Keratinocyte (primary cell): ENCODE results near the gene TTC3.

Experiments used
- EZH2 ChIP-seq: IDR thresholded peaks from one replicate; pipeline ENCODE4 v1.6.1; 2012; ENCODE audit warnings: inconsistent platforms, mild to moderate bottlenecking, low read length, moderate library complexity
- TF ChIP-seq, protein P1 (sequence below), 3 experiments: IDR thresholded peaks in 1 of 3; conservative IDR thresholded peaks in 1 of 3; optimal IDR thresholded peaks in 1 of 3; 2 replicates in 2 of 3; 3 replicates in 1 of 3; pipeline versions ENCODE3 to v1.5.1; 2011; ENCODE audit warnings: low read length in 3 of 3, mild to moderate bottlenecking in 3 of 3, moderate library complexity in 2 of 3, control low read depth in 1 of 3, inconsistent platforms in 1 of 3; ENCODE audit not compliant: insufficient read depth in 2 of 3; ENCODE audit errors: extremely low read depth in 1 of 3

DNA sequence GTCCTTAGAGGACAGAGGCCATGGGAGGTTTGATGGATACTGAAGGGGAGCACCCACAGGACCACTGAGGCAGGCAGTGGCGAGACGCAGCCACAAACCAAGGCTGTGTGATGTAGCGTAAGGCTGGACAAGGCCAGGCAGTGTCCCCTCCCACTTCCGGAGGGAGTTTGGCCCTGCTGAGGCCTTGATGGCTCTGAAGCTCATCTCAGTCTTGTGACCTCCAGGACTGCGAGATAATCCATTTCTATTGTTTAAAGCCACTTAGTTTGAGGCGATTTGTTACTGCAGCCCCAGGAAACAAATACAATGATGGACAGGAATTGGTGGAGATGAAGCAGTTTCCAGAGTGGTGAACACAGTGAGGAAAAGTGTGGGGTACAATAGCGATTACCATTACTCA lies 15.4 kb upstream of the TTC3 start:
- no peak for TF ChIP-seq EZH2
- TF ChIP-seq, protein P1, sequence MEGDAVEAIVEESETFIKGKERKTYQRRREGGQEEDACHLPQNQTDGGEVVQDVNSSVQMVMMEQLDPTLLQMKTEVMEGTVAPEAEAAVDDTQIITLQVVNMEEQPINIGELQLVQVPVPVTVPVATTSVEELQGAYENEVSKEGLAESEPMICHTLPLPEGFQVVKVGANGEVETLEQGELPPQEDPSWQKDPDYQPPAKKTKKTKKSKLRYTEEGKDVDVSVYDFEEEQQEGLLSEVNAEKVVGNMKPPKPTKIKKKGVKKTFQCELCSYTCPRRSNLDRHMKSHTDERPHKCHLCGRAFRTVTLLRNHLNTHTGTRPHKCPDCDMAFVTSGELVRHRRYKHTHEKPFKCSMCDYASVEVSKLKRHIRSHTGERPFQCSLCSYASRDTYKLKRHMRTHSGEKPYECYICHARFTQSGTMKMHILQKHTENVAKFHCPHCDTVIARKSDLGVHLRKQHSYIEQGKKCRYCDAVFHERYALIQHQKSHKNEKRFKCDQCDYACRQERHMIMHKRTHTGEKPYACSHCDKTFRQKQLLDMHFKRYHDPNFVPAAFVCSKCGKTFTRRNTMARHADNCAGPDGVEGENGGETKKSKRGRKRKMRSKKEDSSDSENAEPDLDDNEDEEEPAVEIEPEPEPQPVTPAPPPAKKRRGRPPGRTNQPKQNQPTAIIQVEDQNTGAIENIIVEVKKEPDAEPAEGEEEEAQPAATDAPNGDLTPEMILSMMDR (optimal IDR thresholded peaks at IDR 0.05 in 1 of 3, IDR thresholded peaks at IDR 0.05 in 1 of 3, conservative IDR thresholded peaks at IDR 0.05 in 1 of 3; ENCODE audit: extremely low read depth in 1 of 3, insufficient read depth in 2 of 3, low read length in 3 of 3): no peak
